Breast epithelium (tissue), 3 donors: ENCODE results near the gene LGALS3BP.

Experiments
- CTCF ChIP-seq, 3 donors: fragments of 450-650 bp; IDR thresholded peaks; one replicate each; pipeline ENCODE4 v1.5.1; 2016 to 2017; ENCODE audit warnings: antibody characterized with exemption in 3 of 3, mild to moderate bottlenecking in 3 of 3, moderate library complexity in 3 of 3
- POLR2A ChIP-seq: fragments of 450-650 bp; IDR thresholded peaks from one replicate; pipeline ENCODE4 v1.6.1; 2016; ENCODE audit warnings: antibody characterized with exemption, mild to moderate bottlenecking, moderate library complexity

- no peak for TF ChIP-seq CTCF (IDR thresholded peaks at IDR 0.05)
- TF ChIP-seq POLR2A = no peak
Measured at GRCh38 chr17:78997231-78997741, 17.6 kb upstream of the LGALS3BP start.
